ENCODE results near the gene ERN2. TPM values are rescaled to one million over a fixed set of nuclear protein-coding genes. Genes with fewer than 3 reads are reported as not detected.

The ERN2 gene
- total and polyA plus RNA-seq, 9 of the 15 experiments (the other 6 are each of a cell fraction or from before 2014, with no cell fraction given): 0.07 to 1.5 (median 0.51) TPM; not detected in 3

GRCh38 chr16:23679274-23679985 is 33.6 kb downstream of the ERN2 start (continued):
- TF ChIP-seq NKRF (IDR thresholded peaks at IDR 0.05; ENCODE audit: borderline replicate concordance): peak; percentile 36; the same call in 1 of the 2 replicates
- peak; percentile 31; the same call in 1 of the 2 replicates for TF ChIP-seq PHF8 (IDR thresholded peaks at IDR 0.05; ENCODE audit: borderline replicate concordance, low read length)
- no peak for TF ChIP-seq ZNF436 (CRISPR knock-in tag; IDR thresholded peaks at IDR 0.05)
- TF ChIP-seq IFI16 (CRISPR knock-in tag; IDR thresholded peaks at IDR 0.05): no peak
- TF ChIP-seq HDGF (IDR thresholded peaks at IDR 0.05): no peak
- TF ChIP-seq ZNF431 (CRISPR knock-in tag; IDR thresholded peaks at IDR 0.05): no peak
- TF ChIP-seq TBL1XR1 (IDR thresholded peaks at IDR 0.05; ENCODE audit: low read length in 2 of 2): no peak; a peak in 1 of 4 replicates
- TF ChIP-seq ZBTB7A (IDR thresholded peaks at IDR 0.05; ENCODE audit: borderline replicate concordance, control insufficient read depth, low read depth, low read length): peak; percentile 33; the same call in 1 of the 2 replicates
- no peak for TF ChIP-seq KLF10 (CRISPR knock-in tag; IDR thresholded peaks at IDR 0.05)
- no peak for TF ChIP-seq MTA2 (IDR thresholded peaks at IDR 0.05; ENCODE audit: low read depth)
- no peak for TF ChIP-seq KDM2B (CRISPR knock-in tag; IDR thresholded peaks at IDR 0.05)
- TF ChIP-seq USF2 (CRISPR knock-in tag; IDR thresholded peaks at IDR 0.05): no peak
- TF ChIP-seq EWSR1 (IDR thresholded peaks at IDR 0.05; ENCODE audit: borderline replicate concordance, low read depth, partially characterized antibody): no peak
- TF ChIP-seq SNRNP70 (optimal IDR thresholded peaks at IDR 0.05; ENCODE audit: low read depth, low read length): no peak
- no peak for TF ChIP-seq FOXA1 (IDR thresholded peaks at IDR 0.05; ENCODE audit: borderline replicate concordance)
- TF ChIP-seq ZNF668 (CRISPR knock-in tag; IDR thresholded peaks at IDR 0.05): no peak
- TF ChIP-seq HLTF (IDR thresholded peaks at IDR 0.05): 0 out of 2 replicates have a peak, but pooled peaks have one; percentile 23
- no peak; the same call in 1 of the 2 replicates for TF ChIP-seq NCOR1 (IDR thresholded peaks at IDR 0.05)
- no peak for TF ChIP-seq WHSC1 (IDR thresholded peaks at IDR 0.05; ENCODE audit: low read length)
- no peak for TF ChIP-seq HDAC8 (tag; IDR thresholded peaks at IDR 0.05)
- no peak for TF ChIP-seq BDP1 (IDR thresholded peaks at IDR 0.05; ENCODE audit: insufficient read depth, insufficient read length)
- no peak for TF ChIP-seq GATA2 (CRISPR knock-in tag; IDR thresholded peaks at IDR 0.05)
- TF ChIP-seq DDX20 (tag; IDR thresholded peaks at IDR 0.05; ENCODE audit: low read depth): no peak
- TF ChIP-seq PCBP2 (IDR thresholded peaks at IDR 0.05; ENCODE audit: low read depth, low read length, poor library complexity, severe bottlenecking): no peak
- TF ChIP-seq ETS1 (conservative IDR thresholded peaks at IDR 0.05; ENCODE audit: control insufficient read depth, low read depth, low read length): no peak
- TF ChIP-seq CTBP1 (IDR thresholded peaks at IDR 0.05; ENCODE audit: borderline replicate concordance): peak; percentile 56; the same call in 1 of the 2 replicates
- no peak for TF ChIP-seq ZNF75A (CRISPR knock-in tag; IDR thresholded peaks at IDR 0.05)
- no peak for TF ChIP-seq ZNF696 (CRISPR knock-in tag; conservative IDR thresholded peaks at IDR 0.05)
